GM12878 (cell line): ENCODE measurements around the gene BAIAP2L1. TPM values are rescaled to one million over a fixed set of nuclear protein-coding genes. Genes with fewer than 3 reads are reported as not detected.
A peak's percentile ranks its signal among the peaks of the same experiment; 100 is the strongest.

Source experiments
- ATAC-seq: fragments of 200-7000 bp; cut with Tn5 transposase; 3 replicates; pipeline ENCODE4 v1.9.1; 2020; ENCODE audit warnings: mild to moderate bottlenecking, moderate library complexity
- BruUV-seq: library from RNA; stranded (reverse); fragments of 400-500 nt; replicated peaks from 2 replicates; lab custom pipeline; 2021; lab: Mats Ljungman, UMichigan
- CTCF ChIA-PET: fragments of 300-600 bp; sonication (Branson Sonifier 250); formaldehyde crosslinking; extraction: SDS; loops from one replicate; lab custom pipeline; 2021; ENCODE audit warnings: inconsistent platforms; lab: Yijun Ruan, JAX
- POLR2A ChIA-PET: fragments of 350-600 bp; formaldehyde crosslinking; extraction: SDS; loops from one replicate; lab custom pipeline; 2021; ENCODE audit warnings: inconsistent platforms; lab: Charles Lee
- RAD21 ChIA-PET: fragments of 300-600 bp; sonication (Branson Sonifier 250); formaldehyde crosslinking; loops from one replicate; lab custom pipeline; 2023; ENCODE audit warnings: antibody characterized with exemption; ENCODE audit not compliant: unreplicated experiment; lab: Charles Lee
- SMC1A ChIA-PET: fragments of 300-600 bp; sonication (Branson Sonifier 250); formaldehyde crosslinking; loops from one replicate; lab custom pipeline; 2023; ENCODE audit not compliant: unreplicated experiment, uncharacterized antibody; lab: Charles Lee
- DNase-seq: peaks from one replicate; pipeline ENCODE4 v3.0.0-alpha.2; 2011; ENCODE audit warnings: low read depth, low spot score
- FAIRE-seq: peaks from 3 replicates; lab custom pipeline; 2011; peaks lifted over from hg19 to GRCh38; lab: Jason Lieb, UNC
- H2AFZ ChIP-seq: 2 replicates; pipeline ENCODE4 v1.6.0; 2011; ENCODE audit warnings: low read depth, low read length, control low read depth; ENCODE audit not compliant: control insufficient read depth
- H3K27ac ChIP-seq: 2 replicates; pipeline ENCODE4 v1.5.1; 2011; ENCODE audit warnings: control low read depth; ENCODE audit not compliant: control insufficient read depth, insufficient read depth
- H3K27me3 ChIP-seq, 2 experiments: replicated peaks in 1 of 2; 2 replicates each; pipeline versions ENCODE4 v1.6.0 to v1.6.1; 2011; ENCODE audit warnings: low read length in 1 of 2; ENCODE audit not compliant: control insufficient read depth in 2 of 2, insufficient read depth in 2 of 2
- H3K36me3 ChIP-seq, 2 experiments: 2 replicates each; pipeline ENCODE4 v1.5.1; 2011; ENCODE audit warnings: low read length in 1 of 2; ENCODE audit not compliant: control insufficient read depth in 2 of 2, insufficient read depth in 2 of 2
- H3K4me1 ChIP-seq: 2 replicates; pipeline ENCODE4 v1.6.1; 2011; ENCODE audit warnings: mild to moderate bottlenecking, low read length, moderate library complexity, mixed read lengths; ENCODE audit not compliant: control insufficient read depth, insufficient read depth
- H3K4me2 ChIP-seq: 2 replicates; pipeline ENCODE4 v1.6.0; 2011; ENCODE audit warnings: control low read depth; ENCODE audit not compliant: control insufficient read depth, insufficient read depth
- H3K4me3 ChIP-seq: fragments of 200-600 bp; sonication (generic); 2 replicates; pipeline ENCODE4 v1.5.1; 2016
- H3K79me2 ChIP-seq: 2 replicates; pipeline ENCODE4 v1.6.0; 2011; ENCODE audit warnings: low read length; ENCODE audit not compliant: control insufficient read depth, insufficient read depth
- H3K9ac ChIP-seq: 2 replicates; pipeline ENCODE4 v1.8.0; 2011; ENCODE audit warnings: low read length, control low read depth, mixed read lengths; ENCODE audit not compliant: control insufficient read depth, insufficient read depth
- H3K9me3 ChIP-seq: replicated peaks from 3 replicates; pipeline ENCODE4 v1.5.1; 2011; ENCODE audit warnings: mild to moderate bottlenecking, low read length; ENCODE audit not compliant: control insufficient read depth, insufficient read depth
- H4K20me1 ChIP-seq: 2 replicates; pipeline ENCODE4 v1.6.0; 2011; ENCODE audit not compliant: control insufficient read depth, insufficient read depth
- BCL11A ChIP-seq: IDR thresholded peaks from 2 replicates; pipeline ENCODE4 v1.6.1; 2011; ENCODE audit warnings: low read depth, low read length
- ESRRA ChIP-seq: IDR thresholded peaks from 2 replicates; pipeline ENCODE4 v1.6.1; 2012; ENCODE audit warnings: mild to moderate bottlenecking, low read length, improper control_type of control experiment
- ETV6 ChIP-seq, 2 experiments: fragments of 450-650 bp in 1 of 2; IDR thresholded peaks in 1 of 2; conservative IDR thresholded peaks in 1 of 2; 2 replicates each; pipeline ENCODE4 v1.6.1; 2014; ENCODE audit warnings: antibody characterized with exemption in 1 of 2, borderline replicate concordance in 1 of 2, low read depth in 1 of 2, mild to moderate bottlenecking in 1 of 2, moderate library complexity in 1 of 2
- IKZF2 ChIP-seq, 2 experiments: fragments of 450-650 bp; IDR thresholded peaks; 2 replicates each; pipeline ENCODE4 v1.6.1; 2017; ENCODE audit warnings: mild to moderate bottlenecking in 2 of 2, moderate library complexity in 2 of 2
- JUND ChIP-seq: IDR thresholded peaks from 2 replicates; pipeline ENCODE4 v1.6.1; 2012; ENCODE audit warnings: low read depth, mild to moderate bottlenecking, low read length, improper control_type of control experiment, moderate library complexity
- PML ChIP-seq: IDR thresholded peaks from 2 replicates; pipeline ENCODE4 v1.6.1; 2012; ENCODE audit warnings: low read length, inconsistent platforms
- POLR2AphosphoS2 ChIP-seq: IDR thresholded peaks from 2 replicates; pipeline ENCODE4 v1.6.1; 2011; ENCODE audit warnings: low read depth, mild to moderate bottlenecking, low read length, improper control_type of control experiment, moderate library complexity
- STAT3 ChIP-seq: IDR thresholded peaks from 2 replicates; pipeline ENCODE4 v1.6.1; 2011; ENCODE audit warnings: low read depth, low read length, improper control_type of control experiment
- SUPT20H ChIP-seq: IDR thresholded peaks from 2 replicates; pipeline ENCODE4 v1.6.1; 2011; ENCODE audit warnings: low read depth, mild to moderate bottlenecking, low read length, moderate library complexity, borderline replicate concordance; ENCODE audit not compliant: control insufficient read depth
- TCF3 ChIP-seq: IDR thresholded peaks from 2 replicates; pipeline ENCODE4 v1.6.1; 2012; ENCODE audit warnings: low read depth, mild to moderate bottlenecking, low read length, borderline replicate concordance; ENCODE audit not compliant: insufficient read depth
- ZNF274 ChIP-seq: IDR thresholded peaks from one replicate; pipeline ENCODE4 v1.8.0; 2011; ENCODE audit not compliant: insufficient read length, insufficient read depth
- WGBS: methylation state at CpG from one replicate; pipeline ENCODE4 v1.1.6; 2016; ENCODE audit warnings: low lambda C conversion rate; ENCODE audit not compliant: insufficient replicate concordance, insufficient coverage; ENCODE audit errors: missing lambda C conversion rate; 5-methylcytosine and 5-hydroxymethylcytosine counted together
- in situ Hi-C: fragments of 300-500 bp; cut with MboI; formaldehyde crosslinking; loops from 9 replicates; pipeline ENCODE4 v1.14.3; 2018; ENCODE audit warnings: mixed read lengths
- intact Hi-C: fragments of 100-400 bp; cut with micrococcal nuclease; formaldehyde crosslinking; loops from one replicate; pipeline ENCODE4 v1.14.2; 2022; ENCODE audit not compliant: unreplicated experiment
- polyA plus RNA-seq, 11 experiments: library from polyadenylated mRNA; depleted of rRNA in 4 of 11; unstranded in 6 of 11; stranded (reverse) in 5 of 11; fragments of >200 nt; fragmentation: Nextera tagmentation in 4 of 11; fragmentation: Illumina TruSeq in 1 of 11; extraction: Ambion mirVana in 4 of 11; extraction: Trizol in 1 of 11; gene quantifications; 1 replicate in 1 of 11; 2 replicates in 10 of 11; pipeline versions ENCODE4 v1.2.1 to v1.2.3, GENCODE V29; 2011 to 2016; ENCODE audit warnings: inconsistent platforms in 2 of 11, missing spikeins in 2 of 11, low read depth in 1 of 11
- total RNA-seq, 4 experiments: library from RNA; depleted of rRNA in 3 of 4; stranded (reverse); fragments of >200 nt in 3 of 4; fragmentation: Illumina TruSeq in 1 of 4; extraction: Trizol in 1 of 4; gene quantifications; 2 replicates each; pipeline versions ENCODE4 v1.2.1 to v1.2.3, GENCODE V29; 2013 to 2021
- TF ChIP-seq, protein P1 (sequence below), 3 experiments: IDR thresholded peaks in 2 of 3; conservative IDR thresholded peaks in 1 of 3; 2 replicates each; pipeline ENCODE4 v1.5.1; 2011; ENCODE audit warnings: low read depth in 3 of 3, low read length in 3 of 3, mild to moderate bottlenecking in 3 of 3, control low read depth in 2 of 3, moderate library complexity in 2 of 3, inconsistent platforms in 1 of 3, mixed read lengths in 1 of 3; ENCODE audit not compliant: control insufficient read depth in 2 of 3, insufficient read depth in 1 of 3; ENCODE audit errors: extremely low read depth in 1 of 3
- TF ChIP-seq, protein P2 (sequence below): fragments of 450-650 bp; conservative IDR thresholded peaks from 2 replicates; pipeline ENCODE4 v1.6.1; 2017; ENCODE audit warnings: mild to moderate bottlenecking, moderate library complexity

The BAIAP2L1 gene
- total and polyA plus RNA-seq, 10 of the 15 experiments (the other 5 are each of a cell fraction or from before 2014, with no cell fraction given), result 8.9 to 60.2 (median 35.7) TPM

DNA sequence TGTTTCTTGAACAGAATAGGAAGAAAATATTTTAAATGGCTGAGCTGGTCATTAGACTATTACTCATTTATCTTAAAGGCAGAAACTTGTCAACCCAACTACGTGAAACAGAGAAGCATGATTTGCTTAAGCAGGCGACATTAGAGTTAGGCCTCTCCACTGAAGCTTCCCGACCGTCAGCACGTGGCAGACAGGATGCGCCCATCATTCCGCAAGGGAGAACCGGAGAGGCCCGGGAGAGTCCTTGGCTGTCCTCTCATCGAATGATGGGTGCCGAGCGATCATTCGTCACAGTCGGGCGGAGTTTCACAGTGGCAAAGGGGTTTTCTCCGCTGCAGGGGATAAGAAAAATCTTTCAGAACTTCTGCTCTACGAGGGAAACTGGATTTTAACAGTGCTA, 107.6 kb downstream of the BAIAP2L1 start:
- no peak overlapping the region for H2AFZ ChIP-seq
- intact Hi-C loops, result no loop called here
- ChIA-PET SMC1A (interaction anchor here (1.0 to 1.1 kb wide), 2 partner anchors 108 to 110 kb away, joined by 3 read pairs; partner anchors contain the start of gene BAIAP2L1), POLR2A (interaction anchor here (0.6 kb wide), 1 partner anchor 27 kb away, joined by 4 read pairs; no protein-coding TSS in a partner anchor), RAD21 (interaction anchor here (1.5 kb wide), 1 partner anchor 108 kb away, joined by 10 read pairs; the partner anchor contains the start of gene BAIAP2L1), CTCF (interaction anchor here (1.5 kb wide), 1 partner anchor 108 kb away, joined by 11 read pairs; the partner anchor contains the start of gene BAIAP2L1)
- H3K4me3 ChIP-seq, result no peak overlapping the region
- DNase-seq (no peak), ATAC-seq (no peak), FAIRE-seq (no peak)
- in situ Hi-C loops, result no loop called here
- H3K9ac ChIP-seq, result no peak overlapping the region
- H3K27me3 ChIP-seq, result no peaks in the 10 kb centered on the region
- H3K36me3 ChIP-seq, result peaks cover 5 to 13% of the 10 kb centered on the region in 2 experiments
- H3K4me2 ChIP-seq, result no peak overlapping the region
- H3K9me3 ChIP-seq, result no peaks in the 10 kb centered on the region
- H4K20me1 ChIP-seq, result no peaks in the 10 kb centered on the region
- H3K27ac ChIP-seq, result no peak overlapping the region
- BruUV-seq, result no TSS peak
- 93% methylated on average over 17 of the region's 17 CpGs for WGBS
- TF ChIP-seq ETV6 (conservative IDR thresholded peaks at IDR 0.05 in 1 of 2, IDR thresholded peaks at IDR 0.05 in 1 of 2; ENCODE audit: borderline replicate concordance in 1 of 2, low read depth in 1 of 2), result no peak
- TF ChIP-seq PML, result 0 out of 2 replicates have a peak, but pooled peaks have one; percentile 29
- TF ChIP-seq BCL11A, result no peak
- TF ChIP-seq ZNF274, result no peak
- H3K79me2 ChIP-seq, result no peaks in the 10 kb centered on the region; the same call in 1 of the 2 replicates
- no peaks in the 10 kb centered on the region for H3K4me1 ChIP-seq

DNA sequence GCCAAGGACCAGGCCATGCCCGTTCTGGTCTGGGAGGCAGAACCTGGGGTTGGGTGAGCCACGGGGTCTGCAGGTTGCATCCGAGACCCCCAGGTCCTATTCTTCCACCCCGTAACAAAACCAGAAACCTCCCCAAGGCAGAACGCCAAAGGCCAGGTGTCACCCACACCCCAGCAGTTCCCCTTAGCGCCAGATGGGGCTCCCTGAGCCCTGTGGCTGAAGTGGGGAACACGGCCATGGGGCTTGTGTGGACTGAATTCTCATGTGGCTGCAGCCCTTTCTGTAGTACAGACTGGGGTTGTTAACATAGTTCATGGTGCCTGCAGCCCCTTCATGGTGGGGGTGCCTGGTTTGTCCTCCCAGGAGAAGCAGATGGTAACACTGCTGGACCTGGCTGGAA, 109.2 kb downstream of the BAIAP2L1 start:
- H4K20me1 ChIP-seq, result no peaks in the 10 kb centered on the region
- intact Hi-C loops, result no loop called here
- TSS peak; percentile 51 for BruUV-seq
- no peak for TF ChIP-seq ZNF274
- no peak for TF ChIP-seq ESRRA
- TF ChIP-seq, protein P1, sequence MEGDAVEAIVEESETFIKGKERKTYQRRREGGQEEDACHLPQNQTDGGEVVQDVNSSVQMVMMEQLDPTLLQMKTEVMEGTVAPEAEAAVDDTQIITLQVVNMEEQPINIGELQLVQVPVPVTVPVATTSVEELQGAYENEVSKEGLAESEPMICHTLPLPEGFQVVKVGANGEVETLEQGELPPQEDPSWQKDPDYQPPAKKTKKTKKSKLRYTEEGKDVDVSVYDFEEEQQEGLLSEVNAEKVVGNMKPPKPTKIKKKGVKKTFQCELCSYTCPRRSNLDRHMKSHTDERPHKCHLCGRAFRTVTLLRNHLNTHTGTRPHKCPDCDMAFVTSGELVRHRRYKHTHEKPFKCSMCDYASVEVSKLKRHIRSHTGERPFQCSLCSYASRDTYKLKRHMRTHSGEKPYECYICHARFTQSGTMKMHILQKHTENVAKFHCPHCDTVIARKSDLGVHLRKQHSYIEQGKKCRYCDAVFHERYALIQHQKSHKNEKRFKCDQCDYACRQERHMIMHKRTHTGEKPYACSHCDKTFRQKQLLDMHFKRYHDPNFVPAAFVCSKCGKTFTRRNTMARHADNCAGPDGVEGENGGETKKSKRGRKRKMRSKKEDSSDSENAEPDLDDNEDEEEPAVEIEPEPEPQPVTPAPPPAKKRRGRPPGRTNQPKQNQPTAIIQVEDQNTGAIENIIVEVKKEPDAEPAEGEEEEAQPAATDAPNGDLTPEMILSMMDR (IDR thresholded peaks at IDR 0.05 in 2 of 3, conservative IDR thresholded peaks at IDR 0.05 in 1 of 3; ENCODE audit: control insufficient read depth in 2 of 3, extremely low read depth in 1 of 3, insufficient read depth in 1 of 3, low read depth in 3 of 3, low read length in 3 of 3), result peak; percentile 26 to 48 (median 47); a peak in 4 of 6 replicates
- no peak for TF ChIP-seq STAT3
- no peak for TF ChIP-seq SUPT20H
- no peak for TF ChIP-seq POLR2AphosphoS2
- no peak for TF ChIP-seq IKZF2 (IDR thresholded peaks at IDR 0.05)
- TF ChIP-seq, protein P2, sequence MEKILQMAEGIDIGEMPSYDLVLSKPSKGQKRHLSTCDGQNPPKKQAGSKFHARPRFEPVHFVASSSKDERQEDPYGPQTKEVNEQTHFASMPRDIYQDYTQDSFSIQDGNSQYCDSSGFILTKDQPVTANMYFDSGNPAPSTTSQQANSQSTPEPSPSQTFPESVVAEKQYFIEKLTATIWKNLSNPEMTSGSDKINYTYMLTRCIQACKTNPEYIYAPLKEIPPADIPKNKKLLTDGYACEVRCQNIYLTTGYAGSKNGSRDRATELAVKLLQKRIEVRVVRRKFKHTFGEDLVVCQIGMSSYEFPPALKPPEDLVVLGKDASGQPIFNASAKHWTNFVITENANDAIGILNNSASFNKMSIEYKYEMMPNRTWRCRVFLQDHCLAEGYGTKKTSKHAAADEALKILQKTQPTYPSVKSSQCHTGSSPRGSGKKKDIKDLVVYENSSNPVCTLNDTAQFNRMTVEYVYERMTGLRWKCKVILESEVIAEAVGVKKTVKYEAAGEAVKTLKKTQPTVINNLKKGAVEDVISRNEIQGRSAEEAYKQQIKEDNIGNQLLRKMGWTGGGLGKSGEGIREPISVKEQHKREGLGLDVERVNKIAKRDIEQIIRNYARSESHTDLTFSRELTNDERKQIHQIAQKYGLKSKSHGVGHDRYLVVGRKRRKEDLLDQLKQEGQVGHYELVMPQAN, result no peak
- TF ChIP-seq TCF3, result no peak
- TF ChIP-seq JUND, result no peak

More for the DNA sequence above, 109.2 kb downstream of the BAIAP2L1 start:
- DNase-seq, result no peak
- Histone ChIP-seq H3K36me3 (peaks cover 5 to 13% of the 10 kb centered on the region in 2 experiments), H3K27me3 (no peaks in the 10 kb centered on the region), H3K79me2 (no peaks in the 10 kb centered on the region; the same call in 1 of the 2 replicates), H3K4me3 (no peak overlapping the region), H3K9ac (no peak overlapping the region), H3K27ac (no peak overlapping the region), H3K4me2 (no peak overlapping the region), H3K9me3 (no peaks in the 10 kb centered on the region), H2AFZ (no peak overlapping the region), H3K4me1 (no peaks in the 10 kb centered on the region)
- RAD21 ChIA-PET, result no interaction called here
- ATAC-seq, result peak; percentile 65
- in situ Hi-C loops, result no loop called here
- POLR2A ChIA-PET, result no interaction called here
- SMC1A ChIA-PET, result no interaction called here
- FAIRE-seq, result no peak
- 89% methylated on average over 7 of the region's 7 CpGs for WGBS
- CTCF ChIA-PET, result no interaction called here
